Activated CD4-positive, alpha-beta memory T cell treated with anti-CD3 and anti-CD28 coated beads for 36 hours (primary cell): ENCODE results near the gene SMCHD1. TPM values are rescaled to one million over a fixed set of nuclear protein-coding genes. Genes with fewer than 3 reads are reported as not detected.
"Not testable (repeated sequence)": the region's sequence is repeated elsewhere in the genome, so short reads cannot be mapped to it uniquely, and the experiment has no call there.

Source experiments
- CTCF ChIA-PET: fragments of 350-600 bp; sonication (Branson Sonifier 250); formaldehyde crosslinking; loops from one replicate; lab custom pipeline; 2021; ENCODE audit warnings: antibody characterized with exemption, inconsistent platforms; lab: Charles Lee
- POLR2A ChIA-PET: fragments of 350-600 bp; sonication (Branson Sonifier 250); formaldehyde crosslinking; loops from one replicate; lab custom pipeline; 2021; ENCODE audit warnings: antibody characterized with exemption; lab: Charles Lee
- DNase-seq: peaks from one replicate; pipeline ENCODE4 v3.0.0-alpha.2; 2020
- H3K27ac Mint-ChIP-seq: one replicate; pipeline ENCODE4 v1.8.0; 2021; ENCODE audit warnings: mixed read lengths
- H3K27me3 Mint-ChIP-seq: one replicate; pipeline ENCODE4 v1.8.0; 2021; ENCODE audit warnings: mixed read lengths
- H3K36me3 Mint-ChIP-seq: one replicate; pipeline ENCODE4 v1.8.0; 2021; ENCODE audit warnings: mixed read lengths
- H3K4me1 Mint-ChIP-seq: one replicate; pipeline ENCODE4 v1.8.0; 2021; ENCODE audit warnings: low read depth, mixed read lengths
- H3K4me3 Mint-ChIP-seq: one replicate; pipeline ENCODE4 v1.8.0; 2021; ENCODE audit warnings: mild to moderate bottlenecking, mixed read lengths
- H3K9me3 Mint-ChIP-seq: one replicate; pipeline ENCODE4 v1.8.0; 2021; ENCODE audit warnings: mixed read lengths
- intact Hi-C: fragments of 100-400 bp; cut with micrococcal nuclease; formaldehyde crosslinking; loops from one replicate; pipeline ENCODE4 v1.15.1; 2023
- total RNA-seq, 2 experiments: library from RNA; stranded (reverse); gene quantifications; one replicate each; pipeline ENCODE4 v1.2.3, GENCODE V29; 2021

SMCHD1 gene
- total RNA-seq, 2 experiments from 2014 or later = 86.0 to 94.5 TPM

GRCh38 chr18:2656981-2657512 lies 1.5 kb downstream of the SMCHD1 start:
- H3K27me3 Mint-ChIP-seq = no peaks in the 10 kb centered on the region
- ChIA-PET CTCF (interaction anchor here (0.6 to 1.8 kb wide), 4 partner anchors 65 to 472 kb away, joined by 3 to 6 read pairs (median 3); partner anchors contain the start of genes METTL4 and NDC80), POLR2A (interaction anchor here (0.7 to 4.0 kb wide), 6 partner anchors 12 to 250 kb away, joined by 3 to 18 read pairs (median 11); partner anchors contain the start of genes METTL4 and NDC80)
- H3K36me3 Mint-ChIP-seq = peaks cover 29% of the 10 kb centered on the region
- peak overlapping the region; percentile 91 for H3K4me3 Mint-ChIP-seq
- intact Hi-C loops = loop anchor here (1.0 to 10.0 kb wide), 9 partner anchors 70 to 1845 kb away; partner anchors contain the start of genes METTL4, NDC80, TGIF1 and YES1
- H3K27ac Mint-ChIP-seq = peak overlapping the region; percentile 97
- H3K4me1 Mint-ChIP-seq = peaks cover 36% of the 10 kb centered on the region
- no peak for DNase-seq
- no peaks in the 10 kb centered on the region for H3K9me3 Mint-ChIP-seq

GRCh38 chr18:2657788-2658458 lies 2.4 kb downstream of the SMCHD1 start:
- intact Hi-C loops = loop anchor here (1.0 to 10.0 kb wide), 9 partner anchors 24 to 1846 kb away; partner anchors contain the start of genes TGIF1 and YES1
- H3K4me1 Mint-ChIP-seq = peaks cover 37% of the 10 kb centered on the region

GRCh38 chr18:2660849-2661248 lies 5.3 kb downstream of the SMCHD1 start:
- CTCF ChIA-PET, H3K4me3 Mint-ChIP-seq, intact Hi-C loops, H3K27me3 Mint-ChIP-seq, POLR2A ChIA-PET, H3K27ac Mint-ChIP-seq, H3K9me3 Mint-ChIP-seq, DNase-seq: not testable (repeated sequence)
- peaks cover 52% of the 10 kb centered on the region for H3K4me1 Mint-ChIP-seq
- H3K36me3 Mint-ChIP-seq = peaks cover 42% of the 10 kb centered on the region

More at GRCh38 chr18:2657788-2658458, 2.4 kb downstream of the SMCHD1 start:
- ChIA-PET CTCF (interaction anchor here (1.0 to 1.8 kb wide), 3 partner anchors 23 to 110 kb away, joined by 3 to 6 read pairs (median 4); no protein-coding TSS in a partner anchor), POLR2A (interaction anchor here (4.0 kb wide), 1 partner anchor 13 kb away, joined by 18 read pairs; no protein-coding TSS in a partner anchor)
- Mint-ChIP-seq H3K9me3 (no peaks in the 10 kb centered on the region), H3K27me3 (no peaks in the 10 kb centered on the region), H3K36me3 (peaks cover 32% of the 10 kb centered on the region), H3K4me3 (peak overlapping the region; percentile 91), H3K27ac (peak overlapping the region; percentile 91)
- no peak for DNase-seq

GRCh38 chr18:2662288-2662687 lies 6.8 kb downstream of the SMCHD1 start:
- H3K27me3 Mint-ChIP-seq, H3K27ac Mint-ChIP-seq, H3K9me3 Mint-ChIP-seq, intact Hi-C loops, DNase-seq, H3K4me3 Mint-ChIP-seq, POLR2A ChIA-PET, CTCF ChIA-PET: not testable (repeated sequence)
- peaks cover 38% of the 10 kb centered on the region for H3K36me3 Mint-ChIP-seq
- peaks cover 63% of the 10 kb centered on the region for H3K4me1 Mint-ChIP-seq

GRCh38 chr18:2662990-2663389 lies 7.5 kb downstream of the SMCHD1 start:
- ChIA-PET CTCF (no interaction called here), POLR2A (no interaction called here)
- Mint-ChIP-seq H3K4me1 (peaks cover 64% of the 10 kb centered on the region), H3K9me3 (no peaks in the 10 kb centered on the region), H3K27ac (peak overlapping the region; percentile 63), H3K36me3 (peaks cover 34% of the 10 kb centered on the region), H3K27me3 (no peaks in the 10 kb centered on the region), H3K4me3 (no peak overlapping the region)
- DNase-seq = no peak
- intact Hi-C loops = no loop called here

GRCh38 chr18:2672410-2672809 lies 16.9 kb downstream of the SMCHD1 start:
- POLR2A ChIA-PET = no interaction called here
- peaks cover 69% of the 10 kb centered on the region for H3K36me3 Mint-ChIP-seq
- CTCF ChIA-PET = no interaction called here
- no peak overlapping the region for H3K4me3 Mint-ChIP-seq
- H3K27me3 Mint-ChIP-seq = no peaks in the 10 kb centered on the region
- H3K27ac Mint-ChIP-seq = no peak overlapping the region
- no peaks in the 10 kb centered on the region for H3K9me3 Mint-ChIP-seq
- DNase-seq = no peak
- H3K4me1 Mint-ChIP-seq = peaks cover 59% of the 10 kb centered on the region
- intact Hi-C loops = no loop called here

GRCh38 chr18:2672872-2673271 lies 17.3 kb downstream of the SMCHD1 start:
- H3K27ac Mint-ChIP-seq = no peak overlapping the region
- intact Hi-C loops = no loop called here
- ChIA-PET CTCF (no interaction called here), POLR2A (no interaction called here)
- no peak overlapping the region for H3K4me3 Mint-ChIP-seq
- DNase-seq = no peak
- H3K9me3 Mint-ChIP-seq = no peaks in the 10 kb centered on the region
- H3K4me1 Mint-ChIP-seq = peaks cover 59% of the 10 kb centered on the region
- no peaks in the 10 kb centered on the region for H3K27me3 Mint-ChIP-seq
- peaks cover 73% of the 10 kb centered on the region for H3K36me3 Mint-ChIP-seq

- peaks cover 70% of the 10 kb centered on the region for H3K4me1 Mint-ChIP-seq
- ChIA-PET POLR2A (interaction anchor here (0.9 to 2.3 kb wide), 2 partner anchors 9 to 23 kb away, joined by 3 to 7 read pairs; partner anchors contain the start of gene SMCHD1), CTCF (interaction anchor here (1.1 kb wide), 1 partner anchor 107 kb away, joined by 3 read pairs; the partner anchor contains the start of genes METTL4 and NDC80)
- intact Hi-C loops, H3K9me3 Mint-ChIP-seq, H3K4me3 Mint-ChIP-seq, H3K27me3 Mint-ChIP-seq, DNase-seq, H3K27ac Mint-ChIP-seq: not testable (repeated sequence)
- peaks cover 56% of the 10 kb centered on the region for H3K36me3 Mint-ChIP-seq
Measured at GRCh38 chr18:2678933-2679332, 23.4 kb downstream of the SMCHD1 start.

- intact Hi-C loops = loop anchor here (10.0 kb wide), 1 partner anchor 106 kb away; the partner anchor contains the start of genes METTL4 and NDC80
- Mint-ChIP-seq H3K27ac (peak overlapping the region; percentile 63), H3K4me1 (peaks cover 63% of the 10 kb centered on the region), H3K9me3 (no peaks in the 10 kb centered on the region), H3K27me3 (no peaks in the 10 kb centered on the region), H3K36me3 (peaks cover 50% of the 10 kb centered on the region), H3K4me3 (no peak overlapping the region)
- DNase-seq = no peak
- ChIA-PET POLR2A (interaction anchor here (2.3 kb wide), 1 partner anchor 25 kb away, joined by 7 read pairs; the partner anchor contains the start of gene SMCHD1), CTCF (interaction anchor here (0.6 to 1.1 kb wide), 3 partner anchors 22 to 109 kb away, joined by 3 to 4 read pairs (median 4); partner anchors contain the start of genes METTL4 and NDC80)
Measured at GRCh38 chr18:2680216-2680792, 24.8 kb downstream of the SMCHD1 start.

- CTCF ChIA-PET = interaction anchor here (0.6 to 1.0 kb wide), 2 partner anchors 11 to 16 kb away, joined by 3 read pairs; no protein-coding TSS in a partner anchor
- Mint-ChIP-seq H3K36me3 (peaks cover 57% of the 10 kb centered on the region), H3K4me1 (peaks cover 67% of the 10 kb centered on the region), H3K27ac (peak overlapping the region; percentile 90), H3K27me3 (no peaks in the 10 kb centered on the region), H3K9me3 (peaks cover 16% of the 10 kb centered on the region), H3K4me3 (peak overlapping the region; percentile 20)
- DNase-seq = no peak
- intact Hi-C loops = loop anchor here (1.0 to 10.0 kb wide), 3 partner anchors 24 to 107 kb away; partner anchors contain the start of genes METTL4 and NDC80
- POLR2A ChIA-PET = interaction anchor here (0.7 to 2.5 kb wide), 2 partner anchors 26 to 93 kb away, joined by 3 to 12 read pairs; partner anchors contain the start of gene SMCHD1
Measured at GRCh38 chr18:2681993-2682603, 26.6 kb downstream of the SMCHD1 start.

GRCh38 chr18:2683055-2683454 lies 27.5 kb downstream of the SMCHD1 start:
- Mint-ChIP-seq H3K27ac (peak overlapping the region; percentile 95), H3K9me3 (peaks cover 16% of the 10 kb centered on the region), H3K36me3 (peaks cover 60% of the 10 kb centered on the region), H3K27me3 (no peaks in the 10 kb centered on the region), H3K4me1 (peaks cover 73% of the 10 kb centered on the region), H3K4me3 (peak overlapping the region; percentile 50)
- DNase-seq = no peak
- ChIA-PET CTCF (interaction anchor here (0.7 to 1.0 kb wide), 2 partner anchors 14 to 1851 kb away, joined by 3 read pairs; no protein-coding TSS in a partner anchor), POLR2A (interaction anchor here (2.5 kb wide), 1 partner anchor 27 kb away, joined by 12 read pairs; the partner anchor contains the start of gene SMCHD1)
- intact Hi-C loops = loop anchor here (10.0 kb wide), 1 partner anchor 108 kb away; the partner anchor contains the start of genes METTL4 and NDC80
